Measurements from ENCODE around the gene DIP2C. TPM values are rescaled to one million over a fixed set of nuclear protein-coding genes. Genes with fewer than 3 reads are reported as not detected.

DIP2C gene
- total RNA-seq, 1 donor from 2014 or later: 23.1 TPM

GRCh38 chr10:520402-520787, 169.1 kb downstream of the DIP2C start:
- Mint-ChIP-seq H3K27ac (peak overlapping the region; percentile 44), H3K9me3 (no peaks in the 10 kb centered on the region), H3K4me3 (peak overlapping the region; percentile 12), H3K27me3 (no peaks in the 10 kb centered on the region), H3K4me1 (ENCODE audit: unreplicated experiment) (peaks cover 56% of the 10 kb centered on the region), H3K36me3 (no peaks in the 10 kb centered on the region)
- no peak for DNase-seq (ENCODE audit: extremely low spot score, unreplicated experiment)
- TF ChIP-seq CTCF (conservative IDR thresholded peaks at IDR 0.05): no peak

- no peak for TF ChIP-seq CTCF (conservative IDR thresholded peaks at IDR 0.05)
- no peaks in the 10 kb centered on the region for H3K9me3 Mint-ChIP-seq
- H3K27me3 Mint-ChIP-seq: no peaks in the 10 kb centered on the region
- no peak overlapping the region for H3K27ac Mint-ChIP-seq
- H3K4me1 Mint-ChIP-seq (ENCODE audit: unreplicated experiment): peaks cover 56% of the 10 kb centered on the region
- no peak overlapping the region for H3K4me3 Mint-ChIP-seq
- DNase-seq (ENCODE audit: extremely low spot score, unreplicated experiment): no peak
- no peaks in the 10 kb centered on the region for H3K36me3 Mint-ChIP-seq
These were observed 169.6 kb downstream of the DIP2C start for GRCh38 chr10:519716-520401.

GRCh38 chr10:519055-519715, 170.3 kb downstream of the DIP2C start:
- TF ChIP-seq CTCF (conservative IDR thresholded peaks at IDR 0.05): no peak
- H3K9me3 Mint-ChIP-seq: no peaks in the 10 kb centered on the region
- H3K4me1 Mint-ChIP-seq (ENCODE audit: unreplicated experiment): peaks cover 63% of the 10 kb centered on the region
- no peak overlapping the region for H3K27ac Mint-ChIP-seq
- H3K4me3 Mint-ChIP-seq: no peak overlapping the region
- no peaks in the 10 kb centered on the region for H3K27me3 Mint-ChIP-seq
- H3K36me3 Mint-ChIP-seq: no peaks in the 10 kb centered on the region
- no peak for DNase-seq (ENCODE audit: extremely low spot score, unreplicated experiment)

GRCh38 chr10:517872-518475, 171.5 kb downstream of the DIP2C start:
- peak overlapping the region; percentile 46 for H3K27ac Mint-ChIP-seq
- H3K36me3 Mint-ChIP-seq: peaks cover 5% of the 10 kb centered on the region
- H3K27me3 Mint-ChIP-seq: no peaks in the 10 kb centered on the region
- H3K4me3 Mint-ChIP-seq: peak overlapping the region; percentile 31
- DNase-seq (ENCODE audit: extremely low spot score, unreplicated experiment): no peak
- TF ChIP-seq CTCF (conservative IDR thresholded peaks at IDR 0.05): no peak
- no peaks in the 10 kb centered on the region for H3K9me3 Mint-ChIP-seq
- H3K4me1 Mint-ChIP-seq (ENCODE audit: unreplicated experiment): peaks cover 75% of the 10 kb centered on the region

- Mint-ChIP-seq H3K9me3 (no peaks in the 10 kb centered on the region), H3K4me1 (ENCODE audit: unreplicated experiment) (peaks cover 73% of the 10 kb centered on the region), H3K27ac (peak overlapping the region; percentile 19), H3K36me3 (peaks cover 5% of the 10 kb centered on the region), H3K27me3 (no peaks in the 10 kb centered on the region), H3K4me3 (peak overlapping the region; percentile 53)
- no peak for TF ChIP-seq CTCF (conservative IDR thresholded peaks at IDR 0.05)
- no peak for DNase-seq (ENCODE audit: extremely low spot score, unreplicated experiment)
These were observed 172.1 kb downstream of the DIP2C start for GRCh38 chr10:517241-517830.

Data from type B pancreatic cell (in vitro differentiated cells).